ENCODE results near the gene CASZ1.

The CASZ1 gene

GRCh38 chr1:10604966-10605365, 191.5 kb downstream of the CASZ1 start:
- no peak overlapping the region for H3K4me3 ChIP-seq (ENCODE audit: low read depth in 1 of 2, low read length in 2 of 2)
- H3K27ac ChIP-seq (ENCODE audit: low read length), result no peak overlapping the region
- peaks cover 0 to 5% of the 10 kb centered on the region in 2 donors for H3K36me3 ChIP-seq (ENCODE audit: control insufficient read depth in 1 of 2, insufficient read depth in 2 of 2, low read length in 2 of 2)
- no peaks in the 10 kb centered on the region for H3K9me3 ChIP-seq (ENCODE audit: control insufficient read depth in 1 of 2, low read length in 2 of 2)
- no peaks in the 10 kb centered on the region for H3K4me1 ChIP-seq (ENCODE audit: control insufficient read depth in 1 of 2, insufficient read depth in 2 of 2, low read length in 2 of 2)
- H3K27me3 ChIP-seq (ENCODE audit: low read depth, low read length), result no peaks in the 10 kb centered on the region

GRCh38 chr1:10602936-10603335, 193.5 kb downstream of the CASZ1 start:
- no peaks in the 10 kb centered on the region for H3K27me3 ChIP-seq (ENCODE audit: low read depth, low read length)
- H3K4me3 ChIP-seq (ENCODE audit: low read depth in 1 of 2, low read length in 2 of 2), result no peak overlapping the region
- no peaks in the 10 kb centered on the region for H3K4me1 ChIP-seq (ENCODE audit: control insufficient read depth in 1 of 2, insufficient read depth in 2 of 2, low read length in 2 of 2)
- no peaks in the 10 kb centered on the region for H3K9me3 ChIP-seq (ENCODE audit: control insufficient read depth in 1 of 2, low read length in 2 of 2)
- peaks cover 5% of the 10 kb centered on the region in 2 donors for H3K36me3 ChIP-seq (ENCODE audit: control insufficient read depth in 1 of 2, insufficient read depth in 2 of 2, low read length in 2 of 2)
- H3K27ac ChIP-seq (ENCODE audit: low read length), result no peak overlapping the region

- no peaks in the 10 kb centered on the region for H3K9me3 ChIP-seq (ENCODE audit: control insufficient read depth in 1 of 2, low read length in 2 of 2)
- H3K27ac ChIP-seq (ENCODE audit: low read length), result no peak overlapping the region
- H3K4me3 ChIP-seq (ENCODE audit: low read depth in 1 of 2, low read length in 2 of 2), result no peak overlapping the region
- H3K4me1 ChIP-seq (ENCODE audit: control insufficient read depth in 1 of 2, insufficient read depth in 2 of 2, low read length in 2 of 2), result peaks cover 0 to 4% of the 10 kb centered on the region in 2 donors
- no peaks in the 10 kb centered on the region for H3K27me3 ChIP-seq (ENCODE audit: low read depth, low read length)
- H3K36me3 ChIP-seq (ENCODE audit: control insufficient read depth in 1 of 2, insufficient read depth in 2 of 2, low read length in 2 of 2), result peaks cover 5% of the 10 kb centered on the region in 2 donors
Measured at GRCh38 chr1:10601342-10602070, 194.9 kb downstream of the CASZ1 start.

- peaks cover 0 to 4% of the 10 kb centered on the region in 2 donors for H3K4me1 ChIP-seq (ENCODE audit: control insufficient read depth in 1 of 2, insufficient read depth in 2 of 2, low read length in 2 of 2)
- no peaks in the 10 kb centered on the region for H3K9me3 ChIP-seq (ENCODE audit: control insufficient read depth in 1 of 2, low read length in 2 of 2)
- H3K27me3 ChIP-seq (ENCODE audit: low read depth, low read length), result no peaks in the 10 kb centered on the region
- H3K36me3 ChIP-seq (ENCODE audit: control insufficient read depth in 1 of 2, insufficient read depth in 2 of 2, low read length in 2 of 2), result peaks cover 0 to 5% of the 10 kb centered on the region in 2 donors
- no peak overlapping the region for H3K27ac ChIP-seq (ENCODE audit: low read length)
- H3K4me3 ChIP-seq (ENCODE audit: low read depth in 1 of 2, low read length in 2 of 2), result no peak overlapping the region
Measured at GRCh38 chr1:10599194-10599861, 197.1 kb downstream of the CASZ1 start.

DNA sequence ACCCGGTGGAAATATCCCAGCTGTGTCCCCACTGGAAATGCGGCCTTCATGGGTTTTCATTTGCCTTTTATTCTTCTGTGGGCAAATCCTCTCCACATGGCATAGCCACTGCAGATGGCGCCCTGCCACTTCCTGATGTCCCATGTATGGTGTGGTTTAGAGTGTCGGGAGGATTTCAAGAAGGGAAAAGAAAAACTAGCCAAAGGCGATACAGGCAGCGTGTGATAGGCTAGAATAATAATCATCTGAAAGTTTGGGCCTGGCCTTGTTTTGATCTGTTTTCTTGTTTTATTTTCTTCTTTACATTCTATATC, 198.1 kb downstream of the CASZ1 start:
- peaks cover 0 to 5% of the 10 kb centered on the region in 2 donors for H3K36me3 ChIP-seq (ENCODE audit: control insufficient read depth in 1 of 2, insufficient read depth in 2 of 2, low read length in 2 of 2)
- no peak overlapping the region for H3K4me3 ChIP-seq (ENCODE audit: low read depth in 1 of 2, low read length in 2 of 2)
- no peaks in the 10 kb centered on the region for H3K27me3 ChIP-seq (ENCODE audit: low read depth, low read length)
- H3K9me3 ChIP-seq (ENCODE audit: control insufficient read depth in 1 of 2, low read length in 2 of 2), result no peaks in the 10 kb centered on the region
- no peak overlapping the region for H3K27ac ChIP-seq (ENCODE audit: low read length)
- peaks cover 0 to 5% of the 10 kb centered on the region in 2 donors for H3K4me1 ChIP-seq (ENCODE audit: control insufficient read depth in 1 of 2, insufficient read depth in 2 of 2, low read length in 2 of 2)

DNA sequence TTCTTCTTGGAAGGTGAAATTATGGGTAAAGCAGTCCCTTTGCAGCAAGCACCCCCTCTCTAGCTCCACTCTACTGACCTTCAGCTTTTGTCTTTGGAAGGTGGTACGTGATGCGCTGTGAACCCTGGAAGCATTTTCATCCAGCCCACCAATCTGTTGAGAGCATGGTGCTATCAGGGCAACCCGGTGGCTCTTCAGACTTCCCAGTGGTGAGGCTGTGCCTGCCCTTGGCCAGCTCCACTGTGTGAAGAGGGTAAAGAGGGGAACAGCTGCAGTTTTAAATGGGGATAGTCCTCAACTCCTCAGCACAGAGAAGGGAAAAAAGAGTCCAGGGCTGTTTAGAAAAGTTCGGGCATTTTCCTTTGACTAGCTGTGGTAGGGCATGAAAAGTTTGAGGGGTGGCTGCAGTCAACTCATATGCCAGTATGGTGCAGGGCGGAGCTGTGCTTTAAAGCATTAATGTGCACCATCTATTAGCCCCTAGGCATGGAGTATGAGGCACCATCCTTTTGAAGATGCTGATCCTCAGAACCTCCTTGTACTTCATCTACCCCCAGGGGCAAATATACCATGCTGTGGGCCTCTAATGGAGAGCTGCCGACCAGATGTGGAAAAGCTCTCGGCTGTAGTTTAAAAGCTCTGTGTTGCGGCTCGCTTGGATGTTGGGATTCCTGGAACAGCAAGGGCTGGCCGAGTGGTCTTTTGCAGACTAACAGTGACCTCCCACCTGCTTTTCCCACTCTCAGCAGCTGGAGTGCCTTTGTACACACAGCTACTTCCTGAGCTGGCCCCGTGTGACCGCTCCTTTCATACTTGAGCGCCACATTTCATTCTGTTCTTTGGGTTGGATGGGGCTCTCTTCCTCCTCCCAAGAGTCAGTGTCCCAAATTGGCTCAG, 198.7 kb downstream of the CASZ1 start:
- Histone ChIP-seq H3K27ac (ENCODE audit: low read length) (no peak overlapping the region), H3K36me3 (ENCODE audit: control insufficient read depth in 1 of 2, insufficient read depth in 2 of 2, low read length in 2 of 2) (peaks cover 0 to 5% of the 10 kb centered on the region in 2 donors), H3K27me3 (ENCODE audit: low read depth, low read length) (no peaks in the 10 kb centered on the region), H3K4me1 (ENCODE audit: control insufficient read depth in 1 of 2, insufficient read depth in 2 of 2, low read length in 2 of 2) (peaks cover 0 to 11% of the 10 kb centered on the region in 2 donors), H3K4me3 (ENCODE audit: low read depth in 1 of 2, low read length in 2 of 2) (no peak overlapping the region), H3K9me3 (ENCODE audit: control insufficient read depth in 1 of 2, low read length in 2 of 2) (no peaks in the 10 kb centered on the region)

DNA sequence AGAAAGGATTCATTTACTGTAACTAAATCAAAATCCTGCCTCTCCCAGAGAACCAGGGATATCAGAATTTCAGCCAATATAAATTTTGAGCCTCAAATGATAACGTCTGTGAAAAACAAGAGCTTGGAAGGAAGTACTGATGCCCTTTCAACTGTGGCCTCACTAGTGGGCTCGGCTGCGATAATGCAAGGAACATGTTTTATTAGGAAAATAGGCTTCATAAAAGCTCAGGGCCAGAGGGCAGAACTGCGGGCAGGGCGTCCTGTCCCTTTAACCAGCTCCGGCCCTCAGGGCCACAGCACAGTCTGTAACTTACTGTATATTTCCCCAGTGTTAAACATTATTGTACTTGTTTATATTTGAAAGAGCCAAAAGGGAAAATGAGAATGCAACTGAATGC, 199.7 kb downstream of the CASZ1 start:
- Histone ChIP-seq H3K4me1 (ENCODE audit: control insufficient read depth in 1 of 2, insufficient read depth in 2 of 2, low read length in 2 of 2) (peaks cover 0 to 15% of the 10 kb centered on the region in 2 donors), H3K36me3 (ENCODE audit: control insufficient read depth in 1 of 2, insufficient read depth in 2 of 2, low read length in 2 of 2) (peaks cover 0 to 5% of the 10 kb centered on the region in 2 donors), H3K27me3 (ENCODE audit: low read depth, low read length) (no peaks in the 10 kb centered on the region), H3K9me3 (ENCODE audit: control insufficient read depth in 1 of 2, low read length in 2 of 2) (no peaks in the 10 kb centered on the region), H3K27ac (ENCODE audit: low read length) (no peak overlapping the region), H3K4me3 (ENCODE audit: low read depth in 1 of 2, low read length in 2 of 2) (no peak overlapping the region)

- Histone ChIP-seq H3K9me3 (ENCODE audit: control insufficient read depth in 1 of 2, low read length in 2 of 2) (no peaks in the 10 kb centered on the region), H3K27ac (ENCODE audit: low read length) (no peak overlapping the region), H3K36me3 (ENCODE audit: control insufficient read depth in 1 of 2, insufficient read depth in 2 of 2, low read length in 2 of 2) (peaks cover 0 to 5% of the 10 kb centered on the region in 2 donors), H3K4me3 (ENCODE audit: low read depth in 1 of 2, low read length in 2 of 2) (no peak overlapping the region), H3K4me1 (ENCODE audit: control insufficient read depth in 1 of 2, insufficient read depth in 2 of 2, low read length in 2 of 2) (peaks cover 0 to 22% of the 10 kb centered on the region in 2 donors), H3K27me3 (ENCODE audit: low read depth, low read length) (no peaks in the 10 kb centered on the region)
Measured at GRCh38 chr1:10594595-10595223, 201.7 kb downstream of the CASZ1 start.

DNA sequence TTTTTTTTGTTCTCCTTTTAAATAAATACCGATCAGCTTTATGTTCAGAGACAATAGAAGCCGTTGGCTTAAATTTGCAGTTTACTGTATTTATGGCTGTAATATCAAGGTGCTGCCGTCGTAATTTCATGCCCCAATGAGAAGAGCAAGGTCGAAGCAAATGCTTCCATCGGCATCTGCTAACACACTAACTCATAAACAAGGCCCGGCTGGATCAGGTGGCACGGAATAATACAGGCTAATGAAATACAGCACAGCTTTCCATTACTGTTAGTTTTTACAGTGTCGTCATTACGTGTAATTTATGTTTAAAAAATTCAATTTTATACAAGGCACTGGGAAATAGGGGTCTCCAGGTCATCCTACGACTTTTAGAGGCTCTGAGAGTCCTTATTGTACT, 202.7 kb downstream of the CASZ1 start:
- Histone ChIP-seq H3K36me3 (ENCODE audit: control insufficient read depth in 1 of 2, insufficient read depth in 2 of 2, low read length in 2 of 2) (no peaks in the 10 kb centered on the region), H3K4me3 (ENCODE audit: low read depth in 1 of 2, low read length in 2 of 2) (no peak overlapping the region), H3K27ac (ENCODE audit: low read length) (no peak overlapping the region), H3K4me1 (ENCODE audit: control insufficient read depth in 1 of 2, insufficient read depth in 2 of 2, low read length in 2 of 2) (peaks cover 0 to 22% of the 10 kb centered on the region in 2 donors), H3K27me3 (ENCODE audit: low read depth, low read length) (no peaks in the 10 kb centered on the region), H3K9me3 (ENCODE audit: control insufficient read depth in 1 of 2, low read length in 2 of 2) (no peaks in the 10 kb centered on the region)

GRCh38 chr1:10592373-10592772, 204.1 kb downstream of the CASZ1 start:
- H3K4me3 ChIP-seq (ENCODE audit: low read depth in 1 of 2, low read length in 2 of 2), result no peak overlapping the region
- H3K27ac ChIP-seq (ENCODE audit: low read length), result no peak overlapping the region
- H3K36me3 ChIP-seq (ENCODE audit: control insufficient read depth in 1 of 2, insufficient read depth in 2 of 2, low read length in 2 of 2), result no peaks in the 10 kb centered on the region
- peaks cover 0 to 18% of the 10 kb centered on the region in 2 donors for H3K4me1 ChIP-seq (ENCODE audit: control insufficient read depth in 1 of 2, insufficient read depth in 2 of 2, low read length in 2 of 2)
- H3K27me3 ChIP-seq (ENCODE audit: low read depth, low read length), result no peaks in the 10 kb centered on the region
- no peaks in the 10 kb centered on the region for H3K9me3 ChIP-seq (ENCODE audit: control insufficient read depth in 1 of 2, low read length in 2 of 2)

DNA sequence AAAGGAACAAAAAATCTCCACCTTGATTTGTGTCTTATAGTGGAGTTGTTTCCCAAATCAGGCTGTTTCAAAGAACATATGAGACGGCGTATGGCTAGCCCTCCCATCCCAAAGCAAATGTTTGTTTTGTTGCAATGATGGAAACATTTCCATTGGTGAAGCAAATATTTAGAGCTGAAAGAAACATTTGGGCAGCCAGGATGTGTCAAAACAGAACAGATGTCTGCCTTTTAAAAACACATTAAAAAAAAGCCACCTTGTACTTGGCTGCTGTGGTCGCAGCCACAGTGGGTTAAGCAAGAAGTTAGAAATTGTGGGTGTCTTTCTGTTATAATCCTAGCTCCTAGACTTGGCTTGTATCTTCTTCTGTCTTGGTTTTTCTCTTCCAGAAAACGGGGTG, 205.4 kb downstream of the CASZ1 start:
- Histone ChIP-seq H3K4me1 (ENCODE audit: control insufficient read depth in 1 of 2, insufficient read depth in 2 of 2, low read length in 2 of 2) (peaks cover 0 to 17% of the 10 kb centered on the region in 2 donors), H3K4me3 (ENCODE audit: low read depth in 1 of 2, low read length in 2 of 2) (no peak overlapping the region)

More for the DNA sequence above, 205.4 kb downstream of the CASZ1 start:
- H3K36me3 ChIP-seq (ENCODE audit: control insufficient read depth in 1 of 2, insufficient read depth in 2 of 2, low read length in 2 of 2), result no peaks in the 10 kb centered on the region
- no peak overlapping the region for H3K27ac ChIP-seq (ENCODE audit: low read length)
- no peaks in the 10 kb centered on the region for H3K27me3 ChIP-seq (ENCODE audit: low read depth, low read length)
- H3K9me3 ChIP-seq (ENCODE audit: control insufficient read depth in 1 of 2, low read length in 2 of 2), result no peaks in the 10 kb centered on the region

All from muscle layer of duodenum (tissue), 2 donors.